Panc1 (cell line): Measurements from ENCODE around the gene KCNRG. TPM values are rescaled to one million over a fixed set of nuclear protein-coding genes. Genes with fewer than 3 reads are reported as not detected.
A peak's percentile ranks its signal among the peaks of the same experiment; 100 is the strongest.

ENCODE experiments used
- ATAC-seq: fragments of 200-7000 bp; cut with Tn5 transposase; 2 replicates; pipeline ENCODE4 v1.9.1; 2020; ENCODE audit warnings: mild to moderate bottlenecking, moderate library complexity
- BruUV-seq: library from RNA; stranded (reverse); fragments of 400-500 nt; replicated peaks from 2 replicates; lab custom pipeline; 2021; lab: Mats Ljungman, UMichigan
- CTCF ChIA-PET: fragments of 300-600 bp; sonication (Branson Sonifier 250); formaldehyde crosslinking; loops from one replicate; lab custom pipeline; 2022; ENCODE audit warnings: antibody characterized with exemption; lab: Charles Lee
- POLR2A ChIA-PET: fragments of 300-600 bp; sonication (Branson Sonifier 250); formaldehyde crosslinking; loops from one replicate; lab custom pipeline; 2022; ENCODE audit warnings: antibody characterized with exemption; lab: Charles Lee
- DNase-seq: peaks from one replicate; pipeline ENCODE4 v3.0.0-alpha.2; 2010; ENCODE audit warnings: low read depth, low spot score
- H3K27ac ChIP-seq: 2 replicates; pipeline ENCODE4 v1.5.1; 2011; ENCODE audit warnings: mild to moderate bottlenecking, low read length, inconsistent platforms
- H3K27me3 ChIP-seq: fragments of 200-500 bp; sonication (Bioruptor generic); 2 replicates; pipeline ENCODE4 v1.6.0; 2014; ENCODE audit warnings: low read length, inconsistent platforms; ENCODE audit not compliant: control insufficient read depth, insufficient read depth
- H3K36me3 ChIP-seq: fragments of 200-500 bp; sonication (Bioruptor generic); 2 replicates; pipeline ENCODE4 v1.5.1; 2014; ENCODE audit warnings: inconsistent platforms, mild to moderate bottlenecking, low read length, moderate library complexity; ENCODE audit not compliant: control insufficient read depth, insufficient read depth
- H3K4me1 ChIP-seq: 2 replicates; pipeline ENCODE4 v1.5.1; 2011; ENCODE audit warnings: inconsistent platforms, mild to moderate bottlenecking, low read length, moderate library complexity; ENCODE audit not compliant: control insufficient read depth, insufficient read depth
- H3K4me3 ChIP-seq, 2 experiments: 2 replicates each; pipeline ENCODE4 v1.5.1; 2011 to 2012; ENCODE audit warnings: low read depth in 2 of 2, low read length in 2 of 2, mild to moderate bottlenecking in 2 of 2, inconsistent platforms in 1 of 2, moderate library complexity in 1 of 2
- H3K9me3 ChIP-seq: fragments of 200-500 bp; sonication (Bioruptor generic); 2 replicates; pipeline ENCODE4 v1.5.1; 2014; ENCODE audit warnings: low read depth, mild to moderate bottlenecking, inconsistent platforms, low read length, moderate library complexity; ENCODE audit not compliant: control insufficient read depth, insufficient read depth
- POLR2AphosphoS5 ChIP-seq: IDR thresholded peaks from 2 replicates; pipeline ENCODE4 v1.6.1; 2012; ENCODE audit warnings: mild to moderate bottlenecking, low read depth, low read length, moderate library complexity
- SIN3A ChIP-seq: IDR thresholded peaks from 2 replicates; pipeline ENCODE4 v1.6.1; 2012; ENCODE audit warnings: low read depth, mild to moderate bottlenecking, low read length, moderate library complexity, borderline replicate concordance; ENCODE audit not compliant: insufficient read depth
- TCF7L2 ChIP-seq: IDR thresholded peaks from 2 replicates; pipeline ENCODE4 v1.6.1; 2011; ENCODE audit warnings: mild to moderate bottlenecking, low read depth, low read length, inconsistent platforms
- in situ Hi-C: cut with HindIII; loops from 2 replicates; pipeline ENCODE4 v1.10.0; 2016; ENCODE audit warnings: low sequenced_read_pairs, low pct_unique_long_range_greater_than_20kb
- intact Hi-C: fragments of 100-400 bp; cut with micrococcal nuclease; formaldehyde crosslinking; loops from one replicate; pipeline ENCODE4 v1.10.0; 2022; ENCODE audit not compliant: unreplicated experiment
- total RNA-seq: library from RNA; stranded (reverse); gene quantifications from one replicate; pipeline ENCODE4 v1.2.1, GENCODE V29; 2021; ENCODE audit not compliant: unreplicated experiment
- TF ChIP-seq, protein P1 (sequence below), 2 experiments: IDR thresholded peaks; 2 replicates each; pipeline ENCODE4 v1.6.1; 2011 to 2012; ENCODE audit warnings: low read depth in 2 of 2, control low read depth in 1 of 2, low read length in 1 of 2, mild to moderate bottlenecking in 1 of 2, moderate library complexity in 1 of 2; ENCODE audit not compliant: insufficient read depth in 1 of 2
- TF ChIP-seq, protein P2 (sequence below): fragments of 450-650 bp; IDR thresholded peaks from 2 replicates; pipeline ENCODE4 v1.5.1; 2017; ENCODE audit warnings: mild to moderate bottlenecking

The KCNRG gene
- total RNA-seq, 1 experiment from 2014 or later: 0.31 TPM

DNA sequence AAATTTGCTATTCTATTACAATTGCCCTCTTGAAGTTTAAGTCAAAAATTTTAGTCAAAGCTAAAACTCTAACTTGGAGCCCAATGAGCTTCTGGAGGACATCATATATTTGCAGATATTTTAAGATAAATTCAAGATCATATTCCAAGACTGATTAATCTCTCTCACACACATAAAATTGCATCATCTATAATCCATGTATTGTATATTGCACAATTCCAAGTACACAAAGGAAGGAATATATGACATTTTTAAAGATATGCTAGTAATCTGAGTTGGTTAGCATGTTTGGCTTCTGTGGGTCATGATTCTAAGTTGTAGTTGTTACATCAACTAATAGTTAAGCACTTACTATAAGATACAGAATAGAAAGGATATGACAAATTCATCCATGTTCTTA is 53.3 kb downstream of the KCNRG start:
- Histone ChIP-seq H3K36me3 (peaks cover 31% of the 10 kb centered on the region; the same call in 1 of the 2 replicates), H3K4me1 (peaks cover 9% of the 10 kb centered on the region; the same call in 1 of the 2 replicates), H3K27ac (peak overlapping the region; percentile 3; the same call in 1 of the 2 replicates), H3K4me3 (no peak overlapping the region), H3K9me3 (no peaks in the 10 kb centered on the region), H3K27me3 (no peaks in the 10 kb centered on the region)
- no TSS peak for BruUV-seq
- CTCF ChIA-PET: no interaction called here
- POLR2A ChIA-PET: no interaction called here
- intact Hi-C loops (no loop called here), in situ Hi-C loops (no loop called here)
- no peak for TF ChIP-seq TCF7L2
- no peak for TF ChIP-seq POLR2AphosphoS5
- TF ChIP-seq, protein P1, sequence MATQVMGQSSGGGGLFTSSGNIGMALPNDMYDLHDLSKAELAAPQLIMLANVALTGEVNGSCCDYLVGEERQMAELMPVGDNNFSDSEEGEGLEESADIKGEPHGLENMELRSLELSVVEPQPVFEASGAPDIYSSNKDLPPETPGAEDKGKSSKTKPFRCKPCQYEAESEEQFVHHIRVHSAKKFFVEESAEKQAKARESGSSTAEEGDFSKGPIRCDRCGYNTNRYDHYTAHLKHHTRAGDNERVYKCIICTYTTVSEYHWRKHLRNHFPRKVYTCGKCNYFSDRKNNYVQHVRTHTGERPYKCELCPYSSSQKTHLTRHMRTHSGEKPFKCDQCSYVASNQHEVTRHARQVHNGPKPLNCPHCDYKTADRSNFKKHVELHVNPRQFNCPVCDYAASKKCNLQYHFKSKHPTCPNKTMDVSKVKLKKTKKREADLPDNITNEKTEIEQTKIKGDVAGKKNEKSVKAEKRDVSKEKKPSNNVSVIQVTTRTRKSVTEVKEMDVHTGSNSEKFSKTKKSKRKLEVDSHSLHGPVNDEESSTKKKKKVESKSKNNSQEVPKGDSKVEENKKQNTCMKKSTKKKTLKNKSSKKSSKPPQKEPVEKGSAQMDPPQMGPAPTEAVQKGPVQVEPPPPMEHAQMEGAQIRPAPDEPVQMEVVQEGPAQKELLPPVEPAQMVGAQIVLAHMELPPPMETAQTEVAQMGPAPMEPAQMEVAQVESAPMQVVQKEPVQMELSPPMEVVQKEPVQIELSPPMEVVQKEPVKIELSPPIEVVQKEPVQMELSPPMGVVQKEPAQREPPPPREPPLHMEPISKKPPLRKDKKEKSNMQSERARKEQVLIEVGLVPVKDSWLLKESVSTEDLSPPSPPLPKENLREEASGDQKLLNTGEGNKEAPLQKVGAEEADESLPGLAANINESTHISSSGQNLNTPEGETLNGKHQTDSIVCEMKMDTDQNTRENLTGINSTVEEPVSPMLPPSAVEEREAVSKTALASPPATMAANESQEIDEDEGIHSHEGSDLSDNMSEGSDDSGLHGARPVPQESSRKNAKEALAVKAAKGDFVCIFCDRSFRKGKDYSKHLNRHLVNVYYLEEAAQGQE (IDR thresholded peaks at IDR 0.05; ENCODE audit: insufficient read depth in 1 of 2, low read depth in 2 of 2, low read length in 1 of 2): no peak
- TF ChIP-seq, protein P2, sequence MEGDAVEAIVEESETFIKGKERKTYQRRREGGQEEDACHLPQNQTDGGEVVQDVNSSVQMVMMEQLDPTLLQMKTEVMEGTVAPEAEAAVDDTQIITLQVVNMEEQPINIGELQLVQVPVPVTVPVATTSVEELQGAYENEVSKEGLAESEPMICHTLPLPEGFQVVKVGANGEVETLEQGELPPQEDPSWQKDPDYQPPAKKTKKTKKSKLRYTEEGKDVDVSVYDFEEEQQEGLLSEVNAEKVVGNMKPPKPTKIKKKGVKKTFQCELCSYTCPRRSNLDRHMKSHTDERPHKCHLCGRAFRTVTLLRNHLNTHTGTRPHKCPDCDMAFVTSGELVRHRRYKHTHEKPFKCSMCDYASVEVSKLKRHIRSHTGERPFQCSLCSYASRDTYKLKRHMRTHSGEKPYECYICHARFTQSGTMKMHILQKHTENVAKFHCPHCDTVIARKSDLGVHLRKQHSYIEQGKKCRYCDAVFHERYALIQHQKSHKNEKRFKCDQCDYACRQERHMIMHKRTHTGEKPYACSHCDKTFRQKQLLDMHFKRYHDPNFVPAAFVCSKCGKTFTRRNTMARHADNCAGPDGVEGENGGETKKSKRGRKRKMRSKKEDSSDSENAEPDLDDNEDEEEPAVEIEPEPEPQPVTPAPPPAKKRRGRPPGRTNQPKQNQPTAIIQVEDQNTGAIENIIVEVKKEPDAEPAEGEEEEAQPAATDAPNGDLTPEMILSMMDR: no peak
- no peak for TF ChIP-seq SIN3A
- DNase-seq: no peak
- no peak for ATAC-seq

- ChIA-PET CTCF (no interaction called here), POLR2A (no interaction called here)
- no peaks in the 10 kb centered on the region for H3K9me3 ChIP-seq
These were observed 54.0 kb downstream of the KCNRG start for GRCh38 chr13:50069261-50069660.

DNA sequence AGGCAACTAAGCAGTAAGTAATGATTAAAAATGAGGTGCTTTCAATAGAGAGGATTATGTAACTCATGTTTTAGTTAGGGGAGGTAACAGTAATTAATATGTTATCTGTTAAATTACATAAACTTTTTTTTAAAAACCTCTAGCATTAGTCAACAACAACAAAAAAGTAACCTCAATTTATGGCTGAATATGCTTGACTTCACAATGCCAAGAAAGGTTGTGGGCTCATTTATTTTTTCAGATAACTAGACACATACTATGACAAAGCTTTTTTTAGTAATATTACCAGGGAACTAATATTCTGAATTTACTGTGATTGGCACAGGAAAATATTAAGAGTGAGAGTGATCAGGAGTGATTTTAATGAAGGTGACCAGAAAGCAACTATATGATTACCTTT is 54.9 kb downstream of the KCNRG start:
- ChIA-PET POLR2A (no interaction called here), CTCF (no interaction called here)
- in situ Hi-C loops (no loop called here), intact Hi-C loops (no loop called here)
- peak overlapping the region; percentile 29; the same call in 1 of the 2 replicates for H3K27ac ChIP-seq
- ATAC-seq (no peak), DNase-seq (no peak)
- BruUV-seq: TSS peak; percentile 4
- H3K4me1 ChIP-seq: peaks cover 20% of the 10 kb centered on the region
- H3K9me3 ChIP-seq: no peaks in the 10 kb centered on the region
- H3K27me3 ChIP-seq: no peaks in the 10 kb centered on the region
- H3K4me3 ChIP-seq: no peak overlapping the region
- peaks cover 23% of the 10 kb centered on the region; the same call in 1 of the 2 replicates for H3K36me3 ChIP-seq
- TF ChIP-seq SIN3A: no peak
- TF ChIP-seq, protein P1 (IDR thresholded peaks at IDR 0.05; ENCODE audit: insufficient read depth in 1 of 2, low read depth in 2 of 2, low read length in 1 of 2): no peak
- no peak for TF ChIP-seq TCF7L2
- TF ChIP-seq, protein P2: no peak
- no peak for TF ChIP-seq POLR2AphosphoS5

More at GRCh38 chr13:50069261-50069660, 54.0 kb downstream of the KCNRG start:
- no peak overlapping the region for H3K4me3 ChIP-seq
- ATAC-seq (no peak), DNase-seq (no peak)
- no TSS peak for BruUV-seq
- no peaks in the 10 kb centered on the region for H3K27me3 ChIP-seq
- TF ChIP-seq TCF7L2 (no peak), SIN3A (no peak)
- peaks cover 13% of the 10 kb centered on the region; the same call in 1 of the 2 replicates for H3K4me1 ChIP-seq
- H3K27ac ChIP-seq: peak overlapping the region; percentile 29; the same call in 1 of the 2 replicates
- in situ Hi-C loops: no loop called here
- peaks cover 24% of the 10 kb centered on the region; the same call in 1 of the 2 replicates for H3K36me3 ChIP-seq
- intact Hi-C loops: no loop called here
